Activated CD4-positive, alpha-beta T cell treated with anti-CD3 and anti-CD28 coated beads, Interleukin-2, amount 10 ng/mL, durations not matched to agents 24 days and 14 days (primary cell): ENCODE results near the gene SAMD4B. TPM values are rescaled to one million over a fixed set of nuclear protein-coding genes. Genes with fewer than 3 reads are reported as not detected.

Experiments
- DNase-seq: peaks from one replicate; pipeline ENCODE4 v3.0.0; 2022
- H3K27ac Mint-ChIP-seq: one replicate; pipeline ENCODE4 v1.8.0; 2022; ENCODE audit warnings: mild to moderate bottlenecking, mixed read lengths
- H3K27me3 Mint-ChIP-seq: one replicate; pipeline ENCODE4 v1.8.0; 2022; ENCODE audit warnings: mixed read lengths
- H3K36me3 Mint-ChIP-seq: one replicate; pipeline ENCODE4 v1.8.0; 2022; ENCODE audit warnings: low read depth, mild to moderate bottlenecking, mixed read lengths
- H3K4me1 Mint-ChIP-seq: one replicate; pipeline ENCODE4 v1.8.0; 2021; ENCODE audit warnings: mixed read lengths
- H3K4me3 Mint-ChIP-seq: one replicate; pipeline ENCODE4 v1.8.0; 2022; ENCODE audit warnings: mild to moderate bottlenecking, moderate library complexity, mixed read lengths
- H3K9me3 Mint-ChIP-seq: one replicate; pipeline ENCODE4 v1.8.0; 2021; ENCODE audit warnings: mixed read lengths
- intact Hi-C: fragments of 100-400 bp; cut with micrococcal nuclease; formaldehyde crosslinking; loops from one replicate; pipeline ENCODE4 v1.15.1; 2023
- total RNA-seq: library from RNA; stranded (reverse); gene quantifications from 2 replicates; pipeline ENCODE4 v1.2.3, GENCODE V29; 2022

The SAMD4B gene
- total RNA-seq, 1 donor from 2014 or later = 68.9 TPM

DNA sequence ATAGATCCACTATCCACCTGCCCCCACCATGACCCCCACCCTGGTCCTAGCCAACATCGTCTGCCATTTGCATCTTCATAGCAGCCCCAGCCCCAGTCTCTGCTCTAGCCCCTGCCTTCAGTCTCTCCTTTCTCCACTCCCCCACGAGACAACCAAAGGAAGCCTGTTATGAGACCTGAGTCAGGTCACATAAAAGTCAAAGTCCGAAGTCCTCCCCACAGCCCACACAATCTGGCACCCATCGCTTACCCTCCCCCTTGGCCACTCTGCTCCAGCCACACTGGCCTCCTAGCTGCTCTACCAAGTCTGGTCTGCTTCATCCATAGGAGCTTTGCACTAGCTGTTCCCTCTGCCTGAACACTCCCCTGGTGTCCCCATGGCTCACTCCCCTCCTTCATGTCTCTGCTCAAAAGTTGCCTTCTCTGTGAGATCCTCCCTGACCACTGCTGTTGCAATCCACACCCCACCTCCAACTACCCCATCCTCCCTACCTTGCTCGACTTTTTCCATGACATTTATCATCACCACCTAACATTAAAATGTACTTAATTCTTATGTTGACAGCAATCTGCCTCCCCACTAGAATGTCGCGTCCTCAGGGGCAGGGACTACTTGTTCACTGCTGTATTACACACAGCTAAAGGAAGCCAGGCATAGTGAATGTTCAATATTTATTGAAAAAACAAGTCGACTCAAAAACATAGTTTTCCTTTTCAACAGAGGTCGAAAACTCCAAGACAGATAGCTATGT is 69.0 kb downstream of the SAMD4B start:
- Mint-ChIP-seq H3K4me3 (peak overlapping the region; percentile 87), H3K36me3 (peaks cover 35% of the 10 kb centered on the region), H3K9me3 (no peaks in the 10 kb centered on the region), H3K27ac (peak overlapping the region; percentile 88), H3K27me3 (no peaks in the 10 kb centered on the region), H3K4me1 (peaks cover 49% of the 10 kb centered on the region)
- intact Hi-C loops = loop anchor here (1.0 to 2.0 kb wide), 2 partner anchors 14 to 198 kb away; no protein-coding TSS in a partner anchor
- peak; percentile 77 for DNase-seq

DNA sequence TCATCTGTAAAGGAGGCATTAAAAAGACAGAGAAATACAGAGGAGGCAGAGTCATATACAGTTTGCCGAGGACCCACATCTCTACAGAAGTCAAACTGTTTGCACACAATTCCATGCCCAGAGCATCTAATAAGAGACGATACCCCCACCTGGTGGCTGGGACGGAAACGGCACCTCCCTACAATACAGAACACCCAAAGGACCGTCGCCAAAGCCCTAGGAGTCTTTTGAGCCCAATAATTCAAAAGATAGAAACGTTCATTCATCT is 69.5 kb downstream of the SAMD4B start:
- Mint-ChIP-seq H3K36me3 (peaks cover 35% of the 10 kb centered on the region), H3K4me1 (peaks cover 47% of the 10 kb centered on the region), H3K9me3 (no peaks in the 10 kb centered on the region), H3K27ac (peak overlapping the region; percentile 88), H3K27me3 (no peaks in the 10 kb centered on the region), H3K4me3 (peak overlapping the region; percentile 87)
- peak; percentile 96 for DNase-seq
- intact Hi-C loops = loop anchor here (1.0 to 2.0 kb wide), 8 partner anchors 14 to 289 kb away; partner anchors contain the start of genes MED29 and PAF1

DNA sequence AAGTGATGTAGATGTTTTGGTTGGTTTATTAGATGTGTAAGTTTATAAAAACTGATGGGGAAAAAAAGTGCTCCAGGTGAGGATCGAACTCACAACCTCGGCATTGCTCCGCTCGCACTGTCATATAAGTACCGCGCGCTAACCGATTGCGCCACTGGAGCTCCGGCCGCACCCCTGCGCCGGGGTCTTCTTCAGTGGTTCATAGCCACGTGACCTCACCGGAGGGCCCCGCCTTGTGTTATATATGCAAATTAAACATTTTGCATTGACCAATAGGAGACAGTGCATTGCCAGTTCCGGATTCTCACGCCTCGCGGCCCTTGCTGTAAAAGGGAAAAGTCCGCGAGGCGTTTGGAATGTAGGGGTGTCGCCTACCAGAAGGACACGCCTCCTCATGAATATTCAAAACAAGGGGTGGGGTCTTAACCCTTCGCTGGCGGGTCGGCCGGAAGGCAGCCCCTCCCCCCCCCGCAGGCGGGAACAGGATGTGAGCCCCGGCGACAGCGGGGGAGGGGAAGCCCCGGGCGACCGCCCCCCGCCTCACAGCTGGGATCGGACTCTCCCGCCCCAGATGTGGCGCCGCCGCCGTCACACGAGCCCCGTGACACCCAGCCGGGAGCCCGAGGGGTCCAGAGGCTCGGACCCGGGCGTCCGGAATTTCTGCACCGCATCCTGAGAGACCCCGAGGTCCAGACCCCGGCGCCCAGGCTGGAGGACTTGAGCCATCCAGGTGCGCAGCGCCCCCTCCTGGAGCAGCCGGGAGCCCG is 70.1 kb downstream of the SAMD4B start, which contains the start of gene PLEKHG2:
TSS of gene PLEKHG2 (plus strand) at position 570 of the 767 bp plus-strand sequence. CDS start 1,418 bp downstream, outside the sequence.
- Mint-ChIP-seq H3K27ac (peak within 1 kb of the TSS; percentile 88), H3K27me3 (no peaks in the 10 kb centered on the region), H3K36me3 (peaks cover 32% of the 10 kb centered on the region), H3K4me3 (peak within 1 kb of the TSS; percentile 87), H3K4me1 (peaks cover 47% of the 10 kb centered on the region), H3K9me3 (no peaks in the 10 kb centered on the region)
- intact Hi-C loops = loop anchor here (1.0 to 2.0 kb wide), 6 partner anchors 18 to 290 kb away; partner anchors contain the start of genes MED29 and PAF1
- DNase-seq = peak; percentile 99

DNA sequence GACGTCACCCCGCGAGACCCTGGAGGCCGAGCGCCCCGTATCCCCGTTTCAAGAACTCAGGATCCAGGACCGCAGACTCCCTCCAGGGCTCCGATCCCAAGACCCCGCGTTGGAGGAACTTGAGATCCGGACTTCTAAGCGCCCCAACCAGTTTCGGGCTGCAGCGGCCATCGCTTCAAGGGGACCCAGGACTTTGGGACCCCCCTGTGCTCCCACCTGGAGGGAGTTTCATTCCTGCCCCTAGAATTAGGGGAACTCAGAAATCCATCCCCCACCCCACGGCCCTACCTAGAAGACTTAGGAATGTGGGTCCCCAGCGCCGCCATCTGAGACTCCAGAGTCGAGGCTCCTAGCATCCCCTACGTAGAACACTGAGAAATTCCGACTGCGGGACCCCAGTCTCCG is 70.6 kb downstream of the SAMD4B start:
- H3K27me3 Mint-ChIP-seq = no peaks in the 10 kb centered on the region
- intact Hi-C loops = loop anchor here (1.0 to 2.0 kb wide), 6 partner anchors 17 to 291 kb away; partner anchors contain the start of genes MED29 and PAF1
- peak overlapping the region; percentile 87 for H3K4me3 Mint-ChIP-seq
- peaks cover 45% of the 10 kb centered on the region for H3K4me1 Mint-ChIP-seq
- H3K27ac Mint-ChIP-seq = peak overlapping the region; percentile 75
- H3K9me3 Mint-ChIP-seq = no peaks in the 10 kb centered on the region
- DNase-seq = no peak
- H3K36me3 Mint-ChIP-seq = peaks cover 30% of the 10 kb centered on the region

DNA sequence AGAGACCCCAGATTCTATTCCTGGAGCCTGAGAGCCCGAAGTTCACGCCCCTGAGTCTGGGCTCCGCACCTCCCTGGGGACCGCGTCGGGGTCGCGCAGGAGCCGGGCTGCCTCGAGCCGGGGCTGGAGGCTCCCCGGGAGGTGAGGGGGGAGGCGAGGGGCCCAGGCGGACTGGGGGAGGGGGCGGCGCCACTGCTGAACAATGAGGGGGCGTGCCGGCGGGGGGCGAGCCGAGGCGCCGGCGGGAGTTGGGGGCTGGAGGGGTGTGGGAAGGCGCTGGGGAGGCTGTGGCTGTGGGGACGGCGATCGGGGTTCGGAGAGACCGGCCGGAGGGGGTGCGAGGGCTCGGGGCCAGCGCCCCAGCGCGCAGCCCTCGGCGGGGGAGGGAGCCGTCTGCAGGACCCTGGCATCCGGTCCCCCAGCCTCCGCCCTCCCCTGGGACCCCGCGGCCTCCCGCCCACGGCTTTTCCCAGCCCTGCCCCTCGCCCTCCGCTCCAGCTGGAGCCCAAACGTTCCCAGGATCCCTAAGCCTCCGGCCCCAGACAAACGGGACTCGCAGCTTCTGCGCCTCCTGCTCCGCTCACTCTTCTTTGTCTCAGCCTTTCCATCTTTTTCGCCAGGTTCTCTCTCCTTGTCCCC is 71.2 kb downstream of the SAMD4B start:
- Mint-ChIP-seq H3K36me3 (peaks cover 25% of the 10 kb centered on the region), H3K4me1 (peaks cover 40% of the 10 kb centered on the region), H3K27me3 (no peaks in the 10 kb centered on the region), H3K4me3 (peak overlapping the region; percentile 87), H3K9me3 (no peaks in the 10 kb centered on the region), H3K27ac (peak overlapping the region; percentile 87)
- intact Hi-C loops = loop anchor here (2.0 kb wide), 2 partner anchors 63 to 73 kb away; no protein-coding TSS in a partner anchor
- peak; percentile 76 for DNase-seq

DNA sequence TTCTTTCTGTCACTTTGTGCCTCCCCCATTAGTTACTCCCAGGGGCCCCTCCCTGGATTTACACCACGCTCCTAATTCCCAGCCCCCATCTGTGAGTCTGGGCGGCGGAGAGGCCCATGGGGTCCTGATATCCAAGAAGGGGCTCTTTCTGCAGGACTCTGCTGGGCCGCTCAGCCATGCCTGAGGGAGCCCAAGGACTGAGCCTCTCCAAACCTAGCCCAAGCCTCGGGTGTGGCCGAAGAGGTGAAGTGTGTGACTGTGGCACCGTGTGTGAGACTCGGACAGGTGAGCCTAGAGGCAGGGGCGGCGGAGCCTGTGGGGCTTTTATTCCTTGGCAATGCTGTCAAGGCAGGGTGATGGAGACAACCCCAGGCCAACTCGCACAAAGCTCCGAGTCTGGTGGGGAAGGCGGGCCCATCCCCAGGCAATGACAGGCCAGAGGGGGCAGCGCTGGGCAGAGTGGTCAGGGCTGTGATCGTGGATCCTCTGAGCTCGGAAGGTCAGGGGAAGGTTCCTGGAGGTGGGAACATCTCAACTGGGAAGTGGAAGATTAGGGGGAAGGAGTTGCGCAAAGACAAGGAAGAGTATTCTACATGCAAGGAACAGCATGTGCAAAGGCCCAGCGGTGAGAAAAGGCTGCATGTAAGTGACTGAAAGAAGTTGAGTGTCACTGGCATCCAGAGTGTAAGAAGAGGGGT is 71.8 kb downstream of the SAMD4B start:
- DNase-seq = peak; percentile 65
- peaks cover 23% of the 10 kb centered on the region for H3K36me3 Mint-ChIP-seq
- H3K4me1 Mint-ChIP-seq = peaks cover 34% of the 10 kb centered on the region
- H3K27me3 Mint-ChIP-seq = no peaks in the 10 kb centered on the region
- H3K27ac Mint-ChIP-seq = peak overlapping the region; percentile 87
- H3K9me3 Mint-ChIP-seq = no peaks in the 10 kb centered on the region
- peak overlapping the region; percentile 87 for H3K4me3 Mint-ChIP-seq
- intact Hi-C loops = loop anchor here (2.0 kb wide), 2 partner anchors 63 to 73 kb away; no protein-coding TSS in a partner anchor

DNA sequence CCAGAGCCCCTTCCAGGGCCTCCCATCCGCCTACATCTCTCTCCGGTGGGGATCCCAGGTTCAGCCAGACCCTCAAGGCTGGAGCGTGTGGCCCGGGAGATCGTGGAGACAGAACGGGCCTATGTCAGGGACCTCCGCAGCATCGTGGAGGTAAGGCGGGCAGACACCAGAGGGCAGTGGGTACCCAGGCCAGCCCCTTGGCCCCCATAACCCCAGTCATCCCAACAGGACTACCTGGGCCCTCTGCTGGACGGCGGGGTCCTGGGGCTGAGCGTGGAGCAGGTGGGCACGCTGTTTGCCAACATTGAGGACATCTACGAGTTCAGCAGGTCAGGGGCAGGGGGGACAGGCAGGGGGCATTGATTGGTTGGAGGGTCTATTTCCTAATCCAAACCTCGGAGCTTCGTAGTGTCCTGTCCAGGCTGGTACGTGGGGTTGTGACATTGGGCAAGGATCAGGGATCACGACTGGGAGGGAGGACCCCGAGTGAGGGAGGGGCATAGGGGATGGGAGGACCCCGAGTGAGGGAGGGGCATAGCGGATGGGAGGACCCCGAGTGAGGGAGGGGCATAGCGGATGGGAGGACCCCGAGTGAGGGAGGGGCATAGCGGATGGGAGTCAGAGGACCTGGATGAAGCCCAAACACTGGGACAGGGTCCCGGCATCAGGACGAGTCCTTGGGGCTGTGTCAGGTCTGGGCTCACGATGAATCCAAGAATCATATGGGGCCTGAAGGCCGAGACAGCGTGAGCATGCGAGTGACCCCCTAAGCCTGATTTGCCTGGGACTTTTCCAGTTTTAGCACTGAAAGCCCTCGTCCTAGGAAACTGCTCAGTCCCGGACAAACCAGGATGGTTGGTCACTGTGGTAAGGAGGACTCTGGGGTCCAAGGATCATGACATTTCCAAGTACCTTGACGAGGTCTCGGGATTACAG is 73.2 kb downstream of the SAMD4B start:
- H3K36me3 Mint-ChIP-seq = peaks cover 23% of the 10 kb centered on the region
- H3K9me3 Mint-ChIP-seq = no peaks in the 10 kb centered on the region
- no peak overlapping the region for H3K4me3 Mint-ChIP-seq
- H3K4me1 Mint-ChIP-seq = peaks cover 31% of the 10 kb centered on the region
- intact Hi-C loops = no loop called here
- no peak for DNase-seq
- H3K27ac Mint-ChIP-seq = no peak overlapping the region
- H3K27me3 Mint-ChIP-seq = no peaks in the 10 kb centered on the region

DNA sequence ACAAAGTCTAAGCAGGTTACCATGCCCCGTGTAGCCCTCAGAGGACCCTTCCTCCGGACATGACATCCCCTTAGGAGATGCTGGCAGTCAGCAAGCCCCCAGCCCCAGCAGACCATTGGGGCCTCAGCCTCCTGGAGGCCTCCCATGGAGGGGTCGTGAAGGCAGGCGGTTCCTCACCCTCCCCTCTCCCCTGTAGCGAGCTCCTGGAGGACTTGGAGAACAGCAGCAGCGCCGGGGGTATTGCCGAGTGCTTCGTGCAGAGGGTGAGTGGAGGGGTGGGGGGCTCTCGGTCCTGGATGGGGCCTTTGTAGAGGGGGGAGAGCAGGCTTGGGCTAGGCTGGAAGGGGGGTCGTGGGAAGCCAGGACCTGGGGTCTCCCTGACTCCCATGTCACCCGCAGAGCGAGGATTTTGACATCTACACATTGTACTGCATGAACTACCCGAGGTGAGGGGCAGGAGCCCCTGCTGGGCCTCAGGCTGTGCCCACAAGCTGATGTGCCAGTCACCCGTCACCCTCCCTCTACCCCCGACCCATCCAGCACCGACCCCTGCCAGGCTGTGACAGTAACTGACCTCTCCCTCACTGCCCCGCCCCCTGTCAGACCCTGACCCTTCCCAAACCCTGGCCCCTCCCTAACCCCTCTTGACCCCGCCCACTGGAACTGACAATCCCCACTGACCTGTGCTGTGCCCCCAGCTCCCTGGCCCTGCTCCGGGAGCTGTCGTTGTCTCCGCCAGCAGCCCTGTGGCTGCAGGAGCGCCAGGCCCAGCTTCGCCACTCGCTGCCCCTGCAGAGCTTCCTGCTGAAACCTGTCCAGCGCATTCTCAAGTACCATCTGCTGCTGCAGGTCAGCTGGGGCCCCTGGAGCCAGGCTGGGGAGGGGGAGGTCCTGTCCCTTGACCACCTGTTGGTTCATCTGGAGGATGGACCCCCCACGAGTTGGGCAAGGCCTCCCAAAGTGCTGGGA is 74.2 kb downstream of the SAMD4B start:
- intact Hi-C loops = no loop called here
- no peak overlapping the region for H3K27ac Mint-ChIP-seq
- H3K9me3 Mint-ChIP-seq = no peaks in the 10 kb centered on the region
- no peaks in the 10 kb centered on the region for H3K27me3 Mint-ChIP-seq
- H3K4me1 Mint-ChIP-seq = peaks cover 21% of the 10 kb centered on the region
- no peak for DNase-seq
- peaks cover 20% of the 10 kb centered on the region for H3K36me3 Mint-ChIP-seq
- H3K4me3 Mint-ChIP-seq = no peak overlapping the region

DNA sequence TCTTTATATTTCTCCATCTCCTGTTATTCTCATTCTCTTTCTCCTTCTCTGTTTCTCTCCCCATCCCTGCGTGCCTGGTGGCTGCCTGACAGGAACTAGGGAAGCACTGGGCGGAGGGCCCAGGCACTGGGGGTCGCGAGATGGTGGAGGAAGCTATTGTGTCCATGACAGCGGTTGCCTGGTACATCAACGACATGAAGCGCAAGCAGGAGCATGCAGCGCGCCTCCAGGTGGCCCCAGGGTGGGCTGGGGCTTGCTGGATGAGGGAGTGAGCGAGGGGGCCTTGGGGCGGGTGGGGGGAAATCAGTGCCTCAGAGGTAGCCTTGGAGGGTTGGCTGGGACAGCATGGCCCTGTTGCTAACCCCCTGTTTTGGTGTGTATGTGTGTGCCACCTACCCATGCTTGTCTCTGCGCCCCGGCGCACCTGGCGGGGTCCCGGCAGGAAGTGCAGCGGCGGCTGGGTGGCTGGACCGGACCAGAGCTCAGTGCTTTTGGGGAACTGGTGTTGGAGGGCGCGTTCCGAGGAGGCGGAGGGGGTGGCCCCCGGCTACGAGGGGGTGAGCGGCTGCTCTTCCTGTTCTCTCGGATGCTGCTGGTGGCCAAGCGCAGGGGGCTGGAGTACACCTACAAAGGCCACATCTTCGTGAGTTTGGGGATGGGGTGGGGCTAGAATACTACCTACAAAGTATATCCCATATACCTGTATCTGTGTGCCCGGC is 75.4 kb downstream of the SAMD4B start:
- Mint-ChIP-seq H3K36me3 (peaks cover 21% of the 10 kb centered on the region), H3K27me3 (no peaks in the 10 kb centered on the region), H3K4me1 (peaks cover 14% of the 10 kb centered on the region), H3K4me3 (no peak overlapping the region), H3K27ac (peak overlapping the region; percentile 82), H3K9me3 (no peaks in the 10 kb centered on the region)
- DNase-seq = no peak
- intact Hi-C loops = no loop called here

DNA sequence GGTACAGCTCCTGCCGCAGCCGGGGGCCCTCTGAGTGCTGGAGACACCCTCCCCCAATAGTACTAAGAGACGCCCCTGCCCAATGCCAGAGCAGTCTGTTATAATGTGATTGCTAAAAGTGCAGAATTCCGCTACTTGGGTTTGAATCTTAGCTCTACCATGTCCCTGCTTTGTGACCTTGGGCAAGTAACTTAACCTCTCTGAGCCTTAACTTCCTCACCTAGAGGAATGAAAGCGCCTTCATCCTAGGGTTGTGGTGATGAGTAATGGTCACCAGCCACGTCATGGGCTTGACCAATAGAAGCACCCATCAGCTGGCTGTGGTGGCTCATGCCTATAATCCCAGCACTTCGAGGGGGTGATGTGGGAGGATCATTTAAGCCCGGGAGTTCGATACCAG is 76.8 kb downstream of the SAMD4B start:
- Mint-ChIP-seq H3K4me3 (no peak overlapping the region), H3K27me3 (no peaks in the 10 kb centered on the region), H3K36me3 (peaks cover 27% of the 10 kb centered on the region), H3K27ac (no peak overlapping the region), H3K9me3 (no peaks in the 10 kb centered on the region), H3K4me1 (peaks cover 10% of the 10 kb centered on the region)
- intact Hi-C loops = no loop called here
- DNase-seq = no peak

DNA sequence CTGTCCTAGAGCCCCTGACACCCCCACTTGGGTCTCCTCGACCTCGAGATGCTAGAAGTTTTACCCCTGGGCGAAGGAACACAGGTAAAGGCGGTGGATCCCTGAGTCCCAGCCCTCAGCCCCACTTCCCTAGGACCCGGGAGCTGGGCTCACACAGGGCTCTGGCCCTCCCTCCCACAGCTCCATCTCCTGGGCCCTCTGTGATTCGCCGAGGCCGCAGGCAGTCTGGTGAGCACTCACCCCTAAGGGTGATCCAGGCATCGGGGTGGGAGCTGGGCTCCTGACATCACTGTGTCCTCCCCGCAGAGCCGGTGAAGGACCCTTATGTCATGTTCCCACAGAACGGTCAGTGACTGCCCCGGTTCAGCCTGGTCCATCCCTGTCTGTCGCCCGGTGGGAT is 78.5 kb downstream of the SAMD4B start:
- Mint-ChIP-seq H3K9me3 (no peaks in the 10 kb centered on the region), H3K27me3 (no peaks in the 10 kb centered on the region), H3K27ac (no peak overlapping the region), H3K36me3 (peaks cover 30% of the 10 kb centered on the region), H3K4me1 (no peaks in the 10 kb centered on the region), H3K4me3 (no peak overlapping the region)
- intact Hi-C loops = no loop called here
- no peak for DNase-seq
